GM21515 (cell line): ENCODE data around the gene CLPX.
"Not testable (repeated sequence)": the region's sequence is repeated elsewhere in the genome, so short reads cannot be mapped to it uniquely, and the experiment has no call there.

Experiments used
- ATAC-seq: cut with Tn5 transposase; IDR thresholded peaks from one replicate; pipeline ENCODE4 v1.9.1; 2021; ENCODE audit not compliant: unreplicated experiment

CLPX gene

GRCh38 chr15:65207280-65207840 lies 22.2 kb upstream of the CLPX start:
- no peak for ATAC-seq

- ATAC-seq = no peak
These were observed 21.6 kb upstream of the CLPX start for GRCh38 chr15:65206750-65207149.

- ATAC-seq = no peak
These were observed 20.0 kb upstream of the CLPX start for GRCh38 chr15:65204931-65205660.

GRCh38 chr15:65204236-65204930 lies 19.2 kb upstream of the CLPX start:
- no peak for ATAC-seq

DNA sequence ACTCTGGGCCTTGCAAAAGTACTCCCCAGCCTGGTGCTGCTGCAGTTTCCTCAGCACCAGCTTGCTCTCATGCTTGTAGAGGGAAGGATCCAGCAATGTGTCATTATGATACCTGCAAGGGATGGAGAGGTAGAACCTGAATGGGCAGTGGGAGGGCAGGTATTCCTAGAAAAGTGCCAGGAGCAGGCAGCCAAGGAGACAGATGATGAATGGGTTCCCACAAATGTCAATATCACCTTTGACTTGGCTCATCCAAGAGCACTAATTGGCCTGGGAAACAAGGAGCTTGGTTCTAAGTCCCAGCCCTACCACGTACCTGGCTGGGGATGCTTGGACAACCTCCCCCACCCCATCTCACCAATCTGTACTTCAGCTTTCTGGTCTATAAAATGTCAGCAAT lies 16.8 kb upstream of the CLPX start:
- ATAC-seq = no peak

DNA sequence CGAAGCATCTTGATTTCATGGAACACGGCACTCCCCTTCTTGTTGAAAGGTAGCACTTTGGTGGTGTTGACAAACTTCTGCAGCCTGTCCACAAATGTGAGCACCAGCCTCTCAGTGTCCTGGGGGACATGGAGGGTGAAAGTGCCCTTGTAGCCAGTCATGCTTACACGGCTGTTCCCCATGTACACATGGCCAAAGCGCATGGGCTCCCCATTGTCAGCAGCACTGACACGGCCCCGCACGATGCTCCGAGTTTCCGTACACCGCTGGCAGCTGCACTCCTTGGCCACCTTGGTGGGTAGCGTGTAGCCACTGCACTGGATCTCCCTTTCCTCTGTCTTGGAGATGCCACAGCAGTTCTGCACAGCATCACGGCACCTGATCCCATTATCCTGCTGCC lies 13.4 kb upstream of the CLPX start:
- ATAC-seq = no peak

GRCh38 chr15:65197337-65197645 lies 12.1 kb upstream of the CLPX start:
- no peak for ATAC-seq

DNA sequence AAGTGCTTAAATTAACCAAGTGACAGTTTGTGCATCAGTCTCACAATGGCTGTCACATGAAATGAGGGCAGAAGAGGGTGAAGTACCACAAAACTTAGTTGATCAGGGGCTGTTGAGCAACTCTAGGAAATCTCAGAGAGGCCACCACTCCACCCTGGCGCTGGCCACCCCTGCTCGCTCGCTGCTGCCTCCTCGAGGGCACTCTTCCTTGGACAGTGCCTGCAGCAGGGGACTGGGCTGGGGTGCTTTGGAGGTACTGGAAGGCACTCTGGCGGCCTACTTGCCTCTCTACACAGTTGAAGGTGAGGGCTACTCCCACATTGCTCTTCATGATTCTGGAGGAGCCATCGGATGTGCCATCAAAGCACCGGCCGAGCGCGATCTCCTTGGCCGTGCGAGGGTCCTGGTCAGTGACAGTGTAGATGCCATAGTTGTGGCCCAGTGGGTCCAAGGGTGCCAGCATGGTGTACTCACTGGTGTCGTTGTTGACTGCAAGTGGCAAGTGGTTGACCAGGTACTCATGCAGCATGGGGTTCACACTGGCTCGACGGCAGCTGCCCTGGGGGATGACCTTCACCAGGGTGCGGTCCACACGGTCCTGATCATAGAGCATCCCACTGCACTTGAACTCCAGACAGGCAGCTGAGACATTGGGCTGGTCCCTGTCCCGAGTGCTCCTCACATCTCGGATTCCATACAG lies 11.6 kb upstream of the CLPX start:
- ATAC-seq = no peak

DNA sequence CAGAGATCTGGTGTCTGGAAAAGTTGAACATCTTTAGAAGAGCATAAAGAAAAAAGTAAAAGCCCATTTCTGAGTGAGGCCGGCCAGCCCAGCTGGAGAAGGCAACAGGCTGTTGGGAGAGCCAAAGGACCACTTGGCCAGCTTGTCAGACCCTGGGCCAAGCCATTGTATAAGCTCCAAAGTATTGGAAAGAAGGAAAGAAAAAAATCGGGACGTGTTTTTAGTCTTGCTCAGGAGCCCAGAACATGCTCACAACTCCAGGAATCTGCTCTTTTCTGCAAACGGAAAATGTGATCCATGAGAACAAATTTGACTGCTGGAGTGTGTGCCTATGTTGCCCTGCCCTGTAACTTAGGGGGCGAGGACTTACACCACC lies 10.4 kb upstream of the CLPX start:
- no peak for ATAC-seq

DNA sequence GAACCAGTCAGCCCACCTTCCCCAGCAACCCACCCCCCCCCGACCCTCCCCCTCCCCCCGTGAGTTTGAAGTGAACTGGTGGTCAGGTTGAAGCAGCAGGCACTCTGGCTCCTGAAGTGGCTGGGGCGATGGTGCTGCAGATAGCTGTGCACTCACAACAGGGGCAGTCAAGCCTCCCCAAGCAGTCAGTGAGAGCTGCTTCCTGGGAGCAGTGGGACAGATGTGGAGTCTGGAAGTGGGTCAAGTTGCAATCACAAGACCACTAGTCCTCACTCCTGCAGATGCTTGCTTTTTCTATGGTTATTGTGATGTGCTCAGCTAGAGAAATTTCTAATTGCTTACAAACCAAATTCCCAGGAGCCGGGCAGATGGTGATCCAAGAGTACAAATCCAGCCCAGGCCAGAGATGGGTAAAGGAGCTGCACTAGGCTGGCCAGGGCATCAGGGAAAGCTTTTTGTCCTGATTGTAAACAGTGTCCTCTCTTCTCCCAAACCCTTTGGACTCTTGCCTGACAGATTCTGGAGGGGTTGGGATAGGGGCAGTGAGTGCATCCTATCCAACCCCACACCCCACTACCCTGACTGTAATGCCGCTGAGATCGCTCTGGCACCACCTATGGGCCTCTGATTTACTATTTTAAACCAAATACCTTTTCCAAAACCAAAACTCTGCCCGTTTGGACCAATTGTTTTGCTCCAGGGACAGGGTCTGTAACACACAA lies 9.8 kb upstream of the CLPX start:
- ATAC-seq = no peak

DNA sequence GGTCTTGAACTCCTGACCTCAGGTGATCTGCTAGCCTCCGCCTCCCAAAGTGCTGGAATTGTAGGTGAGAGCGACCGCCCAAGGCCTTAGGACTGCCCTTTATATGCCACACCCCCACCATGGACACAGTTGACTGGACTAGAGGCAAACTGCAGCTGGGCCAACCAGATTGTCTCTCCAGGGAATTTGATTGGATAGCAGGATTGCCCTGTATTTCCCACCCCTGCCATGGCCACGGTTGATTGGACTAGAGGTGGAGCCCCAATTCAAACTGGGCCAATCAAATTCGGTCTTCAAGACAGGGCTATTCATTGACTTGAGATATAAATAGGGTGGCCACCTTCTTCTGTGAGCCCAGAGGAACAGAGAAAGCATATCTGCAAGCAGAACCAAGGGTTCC lies 6.9 kb upstream of the CLPX start:
- ATAC-seq = no peak

DNA sequence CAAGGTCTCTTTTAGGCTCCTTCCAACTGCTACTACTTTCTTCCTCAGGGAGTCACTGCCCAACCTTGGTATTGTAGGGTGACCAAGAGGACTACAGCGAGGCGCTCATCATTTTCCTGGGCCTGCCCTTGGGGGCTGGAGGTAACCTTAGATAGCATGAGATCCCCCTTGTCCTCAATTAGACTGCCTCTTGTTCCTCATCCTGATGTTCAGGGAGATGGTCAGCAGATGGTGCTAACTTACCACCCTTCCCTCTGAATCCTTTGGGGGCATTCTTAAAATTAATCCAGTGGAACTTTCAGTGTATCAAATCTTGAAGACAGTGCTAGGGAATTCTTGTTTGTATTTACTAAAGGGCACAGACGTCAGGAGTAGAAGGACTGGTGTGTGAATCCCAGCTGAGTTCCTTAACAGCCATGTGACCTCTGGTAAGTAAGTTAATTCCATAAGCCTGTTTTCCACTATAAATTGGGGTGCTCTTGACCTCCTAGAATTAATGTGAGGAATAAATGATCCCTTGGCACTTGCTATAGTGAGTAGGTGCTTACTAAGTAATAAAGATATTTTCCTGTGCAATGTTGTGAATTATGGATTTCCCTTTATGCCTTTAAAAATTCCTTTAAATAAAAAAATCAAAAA lies 4.1 kb upstream of the CLPX start:
- no peak for ATAC-seq

DNA sequence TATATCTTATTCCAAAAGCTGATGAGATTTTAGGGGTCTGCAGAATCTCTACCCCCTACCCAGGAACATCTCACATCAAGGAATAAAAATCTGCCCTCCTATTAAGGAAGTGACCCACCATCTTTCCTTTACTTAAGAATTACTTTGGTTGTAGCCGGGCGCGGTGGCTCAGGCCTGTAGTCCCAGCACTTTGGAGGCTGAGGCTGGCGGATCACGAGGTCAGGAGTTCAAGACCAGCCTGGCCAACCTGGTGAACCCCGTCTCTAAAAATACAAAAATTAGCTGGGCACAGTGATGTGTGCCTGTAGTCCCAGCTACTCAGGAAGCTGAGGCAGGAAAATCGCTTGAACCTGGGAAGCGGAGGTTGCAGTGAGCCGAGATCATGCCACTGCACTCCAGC lies 3.3 kb upstream of the CLPX start:
- ATAC-seq = not testable (repeated sequence)

DNA sequence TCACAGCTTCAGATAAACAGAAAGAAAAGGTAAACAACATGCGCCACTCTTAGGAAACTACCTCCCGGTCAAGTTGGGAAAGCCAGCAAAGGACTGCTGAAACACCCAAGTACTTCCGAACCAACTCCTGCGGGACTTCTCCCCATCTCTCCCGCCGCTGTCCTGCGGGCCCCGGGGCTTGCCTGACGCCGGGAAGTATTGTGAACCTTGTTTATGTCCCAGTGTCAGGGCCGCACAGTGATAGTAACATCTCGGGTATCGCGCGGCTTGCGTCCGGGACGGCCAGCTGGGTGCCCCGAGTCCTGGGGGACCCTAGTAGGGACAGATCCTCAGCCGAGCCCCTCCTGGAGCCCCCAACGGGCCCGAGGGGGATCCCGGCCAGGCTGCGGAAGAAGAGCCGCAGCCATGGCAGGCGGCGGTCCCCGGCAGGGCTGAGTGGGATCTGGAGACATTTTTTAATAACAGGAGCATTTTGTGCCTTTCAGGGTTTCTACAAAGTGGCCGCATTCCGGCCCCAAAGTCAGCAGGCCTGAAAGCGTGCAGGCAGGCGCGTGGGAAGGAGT lies 756 bp downstream of the CLPX start:
- peak; percentile 35 for ATAC-seq

GRCh38 chr15:65183865-65184159 lies 1.3 kb downstream of the CLPX start:
- ATAC-seq = no peak

DNA sequence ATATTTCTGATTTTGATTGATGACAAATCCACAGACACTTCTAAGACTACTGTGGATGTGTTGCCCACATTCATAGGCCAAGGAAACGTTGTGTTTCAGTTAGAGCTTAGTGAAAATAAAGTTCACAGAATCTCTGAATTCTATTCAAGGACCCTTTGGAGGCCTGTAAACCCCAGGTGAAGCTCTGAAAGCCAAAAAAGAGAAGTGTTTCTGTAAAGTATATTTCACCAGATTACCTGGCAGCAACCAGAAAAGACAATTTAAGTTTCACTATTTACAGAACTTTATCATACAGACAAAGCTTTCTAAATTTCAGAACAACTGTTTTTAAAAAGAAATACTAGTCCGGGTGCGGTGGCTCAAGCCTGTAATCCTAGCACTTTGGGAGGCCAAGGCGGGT lies 2.6 kb downstream of the CLPX start:
- ATAC-seq = no peak

- not testable (repeated sequence) for ATAC-seq
These were observed 3.4 kb downstream of the CLPX start for GRCh38 chr15:65181582-65182353.

- no peak for ATAC-seq
These were observed 5.0 kb downstream of the CLPX start for GRCh38 chr15:65180167-65180566.

- ATAC-seq = no peak
These were observed 7.2 kb downstream of the CLPX start for GRCh38 chr15:65177901-65178300.

DNA sequence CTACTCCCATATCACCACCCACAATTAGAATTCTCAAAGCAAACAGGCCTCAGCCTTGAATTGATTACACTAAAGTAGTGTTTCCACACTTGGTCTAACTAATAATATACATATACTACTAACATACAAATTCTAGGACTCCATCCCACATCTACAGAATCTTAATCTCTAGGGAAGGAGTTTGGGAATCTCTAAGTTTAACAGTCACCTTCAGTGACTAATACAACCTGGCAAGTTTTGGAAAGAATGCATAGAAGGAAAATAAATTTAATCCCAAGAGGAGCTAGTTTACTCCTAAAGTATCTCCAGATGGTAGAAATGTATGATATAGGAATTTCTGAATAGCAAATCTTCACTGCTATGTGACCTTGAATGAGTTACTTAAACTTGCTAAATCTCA lies 9.1 kb downstream of the CLPX start:
- ATAC-seq = no peak
